ENCODE results near the gene SUSD4. TPM values are rescaled to one million over a fixed set of nuclear protein-coding genes. Genes with fewer than 3 reads are reported as not detected.

Gene SUSD4
- total RNA-seq, 1 experiment from 2014 or later = 7.2 TPM

GRCh38 chr1:223188618-223189356 lies 175.2 kb downstream of the SUSD4 start:
- Mint-ChIP-seq H3K36me3 (ENCODE audit: insufficient read depth, unreplicated experiment) (peaks cover 4% of the 10 kb centered on the region), H3K27me3 (ENCODE audit: unreplicated experiment) (no peaks in the 10 kb centered on the region), H3K27ac (ENCODE audit: unreplicated experiment) (no peak overlapping the region), H3K4me1 (ENCODE audit: low read depth, unreplicated experiment) (peaks cover 34% of the 10 kb centered on the region), H3K4me3 (ENCODE audit: low read depth, unreplicated experiment) (no peak overlapping the region), H3K9me3 (ENCODE audit: low read depth, unreplicated experiment) (no peaks in the 10 kb centered on the region)
- no TSS peak for BruUV-seq (replicated peaks)
- intact Hi-C loops (cut with micrococcal nuclease; ENCODE audit: unreplicated experiment) = no loop called here
- CTCF ChIA-PET = interaction anchor here (0.6 kb wide), 1 partner anchor 981 kb away, joined by 9 read pairs; no protein-coding TSS in a partner anchor
- DNase-seq = no peak
- no peak for TF ChIP-seq CTCF (IDR thresholded peaks at IDR 0.05; ENCODE audit: unreplicated experiment)

GRCh38 chr1:223186800-223187199 lies 177.2 kb downstream of the SUSD4 start:
- no peak overlapping the region for H3K27ac Mint-ChIP-seq (ENCODE audit: unreplicated experiment)
- intact Hi-C loops (cut with micrococcal nuclease; ENCODE audit: unreplicated experiment) = no loop called here
- TF ChIP-seq CTCF (IDR thresholded peaks at IDR 0.05; ENCODE audit: unreplicated experiment) = no peak
- CTCF ChIA-PET = interaction anchor here (0.6 kb wide), 1 partner anchor 52 kb away, joined by 5 read pairs; no protein-coding TSS in a partner anchor
- no peaks in the 10 kb centered on the region for H3K9me3 Mint-ChIP-seq (ENCODE audit: low read depth, unreplicated experiment)
- H3K36me3 Mint-ChIP-seq (ENCODE audit: insufficient read depth, unreplicated experiment) = peaks cover 4% of the 10 kb centered on the region
- no peak overlapping the region for H3K4me3 Mint-ChIP-seq (ENCODE audit: low read depth, unreplicated experiment)
- H3K27me3 Mint-ChIP-seq (ENCODE audit: unreplicated experiment) = no peaks in the 10 kb centered on the region
- BruUV-seq (replicated peaks) = no TSS peak
- H3K4me1 Mint-ChIP-seq (ENCODE audit: low read depth, unreplicated experiment) = peaks cover 45% of the 10 kb centered on the region
- DNase-seq = no peak

- no peak overlapping the region for H3K27ac Mint-ChIP-seq (ENCODE audit: unreplicated experiment)
- TF ChIP-seq CTCF (IDR thresholded peaks at IDR 0.05; ENCODE audit: unreplicated experiment) = no peak
- H3K9me3 Mint-ChIP-seq (ENCODE audit: low read depth, unreplicated experiment) = no peaks in the 10 kb centered on the region
- CTCF ChIA-PET = no interaction called here
- H3K27me3 Mint-ChIP-seq (ENCODE audit: unreplicated experiment) = no peaks in the 10 kb centered on the region
- H3K4me1 Mint-ChIP-seq (ENCODE audit: low read depth, unreplicated experiment) = peaks cover 51% of the 10 kb centered on the region
- intact Hi-C loops (cut with micrococcal nuclease; ENCODE audit: unreplicated experiment) = loop anchor here (5.0 kb wide), 1 partner anchor 179 kb away; the partner anchor contains the start of gene SUSD4
- H3K4me3 Mint-ChIP-seq (ENCODE audit: low read depth, unreplicated experiment) = no peak overlapping the region
- BruUV-seq (replicated peaks) = no TSS peak
- H3K36me3 Mint-ChIP-seq (ENCODE audit: insufficient read depth, unreplicated experiment) = no peaks in the 10 kb centered on the region
- DNase-seq = no peak
Observed at GRCh38 chr1:223183268-223183862, 180.6 kb downstream of the SUSD4 start.

GRCh38 chr1:223180731-223181321 lies 183.2 kb downstream of the SUSD4 start:
- BruUV-seq (replicated peaks) = no TSS peak
- Mint-ChIP-seq H3K9me3 (ENCODE audit: low read depth, unreplicated experiment) (no peaks in the 10 kb centered on the region), H3K36me3 (ENCODE audit: insufficient read depth, unreplicated experiment) (no peaks in the 10 kb centered on the region), H3K27ac (ENCODE audit: unreplicated experiment) (peak overlapping the region; percentile 91), H3K27me3 (ENCODE audit: unreplicated experiment) (no peaks in the 10 kb centered on the region), H3K4me3 (ENCODE audit: low read depth, unreplicated experiment) (peak overlapping the region; percentile 25), H3K4me1 (ENCODE audit: low read depth, unreplicated experiment) (peaks cover 57% of the 10 kb centered on the region)
- no peak for TF ChIP-seq CTCF (IDR thresholded peaks at IDR 0.05; ENCODE audit: unreplicated experiment)
- intact Hi-C loops (cut with micrococcal nuclease; ENCODE audit: unreplicated experiment) = loop anchor here (2.0 to 5.0 kb wide), 2 partner anchors 38 to 181 kb away; partner anchors contain the start of genes SUSD4 and TLR5
- CTCF ChIA-PET = interaction anchor here (0.6 to 2.8 kb wide), 10 partner anchors 16 to 183 kb away, joined by 3 to 17 read pairs (median 4); partner anchors contain the start of genes SUSD4 and TLR5
- peak; percentile 57 for DNase-seq
